ENCODE results near the gene STAMBP. TPM values are rescaled to one million over a fixed set of nuclear protein-coding genes. Genes with fewer than 3 reads are reported as not detected.

STAMBP gene
- polyA plus RNA-seq, 1 donor, result 63.8 TPM

DNA sequence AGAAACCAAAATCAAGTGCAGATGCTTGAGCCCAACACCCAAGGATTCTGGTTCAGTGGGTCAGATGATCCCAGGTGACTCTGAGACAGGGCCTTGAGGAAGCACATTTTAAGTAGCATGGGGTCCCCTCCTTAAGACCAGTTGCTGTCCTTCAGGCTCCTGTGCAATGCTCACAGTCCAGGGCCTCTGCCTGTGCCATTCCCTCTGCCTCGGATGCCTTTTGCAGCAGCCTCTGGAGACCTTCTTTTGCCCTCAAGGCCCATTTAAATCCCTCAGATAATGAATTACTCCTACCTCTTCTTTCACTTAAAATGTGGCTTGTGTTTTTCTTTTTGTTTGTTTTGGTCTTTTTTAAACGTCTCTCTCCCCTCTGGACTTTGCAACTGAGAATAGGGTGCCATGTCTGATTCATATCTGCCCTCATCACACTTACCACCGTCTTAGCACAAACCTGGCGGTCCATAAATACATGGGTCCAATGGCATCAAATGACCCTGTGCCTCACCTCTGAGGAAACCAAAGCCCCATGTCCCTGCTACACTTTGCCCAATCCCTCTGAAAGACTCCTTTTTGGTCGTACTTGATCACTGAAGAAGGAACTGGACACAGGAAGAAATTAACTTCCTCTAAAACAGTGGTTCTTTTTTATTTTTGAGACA, 78.2 kb downstream of the STAMBP start:
- DNase-seq, result no peak

DNA sequence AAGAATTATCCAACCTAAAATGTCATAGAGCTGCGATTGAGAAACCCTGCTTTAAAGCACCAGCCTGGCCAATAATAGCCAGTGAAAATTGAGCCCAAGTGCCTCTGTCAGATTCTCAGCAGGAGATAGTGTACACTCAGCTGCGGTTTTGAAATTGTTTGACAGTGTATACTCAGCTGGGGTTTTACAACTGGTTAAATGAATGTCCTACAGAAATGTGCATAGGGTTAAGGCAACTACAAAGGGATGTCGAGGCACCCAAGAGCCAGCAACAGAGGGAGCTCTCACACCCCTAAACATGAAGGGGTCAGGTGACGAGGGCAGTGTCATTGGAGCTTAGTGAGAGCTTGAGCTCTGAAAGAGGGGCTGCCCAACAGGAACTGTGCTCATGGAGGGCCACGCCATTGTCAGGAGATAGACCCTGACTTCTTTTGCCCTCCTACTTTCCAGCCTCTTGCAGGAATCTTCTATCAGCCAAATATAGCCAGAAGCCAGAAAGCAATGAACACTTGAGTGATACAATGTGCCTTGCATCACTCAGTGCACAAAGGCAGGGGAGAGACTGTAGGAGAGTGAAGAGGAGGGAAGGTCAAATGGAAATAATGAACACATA, 79.2 kb downstream of the STAMBP start:
- no peak for DNase-seq

DNA sequence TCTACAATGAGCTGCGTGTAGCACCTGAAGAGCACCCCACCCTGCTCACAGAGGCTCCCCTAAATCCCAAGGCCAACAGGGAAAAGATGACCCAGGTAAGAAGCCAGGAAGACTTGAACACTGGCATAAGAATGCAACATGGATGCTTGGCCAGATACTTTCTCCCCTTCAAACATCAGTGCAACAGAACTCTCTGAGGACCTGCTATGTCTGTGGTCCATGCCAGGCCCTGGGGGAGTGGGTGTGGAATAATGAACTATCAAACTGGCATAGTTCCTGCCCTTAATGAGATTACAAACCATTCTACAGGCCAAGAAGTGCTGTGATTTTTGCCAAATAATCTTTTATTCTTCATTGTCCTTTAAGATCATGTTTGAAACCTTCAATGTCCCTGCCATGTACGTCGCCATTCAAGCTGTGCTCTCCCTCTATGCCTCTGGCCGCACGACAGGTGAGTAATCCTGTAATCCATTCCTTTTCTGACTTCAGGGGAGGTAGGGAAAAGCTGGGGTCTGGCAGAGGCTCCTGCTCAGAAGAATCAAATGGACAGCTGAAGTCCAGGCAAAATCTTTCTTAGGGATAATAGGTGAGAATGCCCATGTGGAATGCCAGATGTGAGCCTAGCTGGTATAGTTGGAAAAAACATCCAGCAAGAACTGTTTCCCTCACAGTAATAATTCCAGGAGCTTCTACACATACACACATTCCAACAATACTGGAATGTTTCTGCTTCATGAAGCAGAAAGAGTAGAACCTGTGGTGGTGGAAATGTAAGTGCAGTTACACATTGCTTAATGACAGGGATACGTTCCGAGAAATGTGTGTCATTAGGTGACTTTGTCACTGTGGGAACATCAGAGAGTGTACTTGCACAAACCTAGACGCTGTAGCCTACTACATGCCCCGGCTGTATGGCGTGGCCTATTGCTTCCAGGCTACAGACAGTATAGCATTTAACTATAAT, 80.2 kb downstream of the STAMBP start:
- DNase-seq, result peak; percentile 24

DNA sequence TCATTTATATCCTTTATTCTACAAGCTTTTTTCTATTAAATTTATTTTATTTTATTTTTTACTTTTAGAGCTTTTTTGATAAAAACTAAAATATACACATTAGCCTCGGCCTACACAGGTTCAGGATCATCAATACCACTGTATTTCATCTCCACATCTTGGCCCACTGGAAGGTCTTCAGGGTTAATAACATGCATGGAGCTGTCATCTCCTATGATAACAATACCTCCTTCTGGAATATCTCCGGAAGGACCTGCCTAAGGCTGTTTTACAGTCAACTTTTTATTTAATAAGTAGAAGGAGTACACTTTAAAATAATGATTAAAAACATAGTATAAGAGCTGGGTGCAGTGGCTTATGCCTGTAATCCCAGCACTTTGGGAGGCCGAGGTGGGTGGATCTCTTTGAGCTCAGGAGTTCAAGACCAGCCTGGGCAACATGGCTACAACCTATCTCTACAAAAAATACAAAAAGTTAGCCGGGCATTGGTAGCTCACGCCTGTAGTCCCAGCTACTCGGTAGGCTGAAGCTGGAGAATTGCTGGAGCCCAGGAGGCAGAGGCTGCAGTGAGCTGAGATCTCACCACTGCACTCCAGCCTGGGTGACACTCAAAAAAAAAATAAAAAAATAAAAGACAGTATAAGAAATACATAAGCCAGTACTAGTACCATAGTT, 82.2 kb downstream of the STAMBP start:
- DNase-seq, result no peak

DNA sequence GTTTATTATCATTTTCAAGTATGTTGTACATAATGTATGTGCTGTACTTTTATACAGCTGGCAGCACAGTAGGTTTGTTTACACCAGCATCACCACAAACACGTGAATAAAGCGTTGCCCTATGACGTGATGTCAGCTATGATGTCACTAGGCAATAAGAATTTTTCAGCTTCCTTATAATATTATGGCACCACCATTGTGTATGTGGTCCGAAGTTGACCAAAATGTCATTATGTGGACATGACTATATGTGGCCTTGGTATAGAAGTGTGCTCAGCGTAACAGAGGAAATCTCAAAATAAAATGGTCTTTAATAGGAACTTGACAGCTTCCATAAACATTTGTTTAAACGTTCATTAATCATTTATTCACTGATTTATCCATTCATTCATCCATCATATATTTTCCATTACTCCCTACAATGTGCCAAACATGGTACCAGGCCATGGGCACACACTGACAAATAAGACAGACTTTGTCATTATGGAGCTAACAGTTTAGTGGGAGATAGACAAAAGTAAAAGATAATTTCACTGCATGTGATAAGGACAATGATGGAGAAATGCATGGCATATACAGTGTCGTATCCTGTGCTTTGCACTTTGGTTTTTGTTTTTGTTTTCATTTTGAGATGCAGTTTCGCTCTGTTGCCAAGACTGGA, 82.9 kb downstream of the STAMBP start:
- no peak for DNase-seq

DNA sequence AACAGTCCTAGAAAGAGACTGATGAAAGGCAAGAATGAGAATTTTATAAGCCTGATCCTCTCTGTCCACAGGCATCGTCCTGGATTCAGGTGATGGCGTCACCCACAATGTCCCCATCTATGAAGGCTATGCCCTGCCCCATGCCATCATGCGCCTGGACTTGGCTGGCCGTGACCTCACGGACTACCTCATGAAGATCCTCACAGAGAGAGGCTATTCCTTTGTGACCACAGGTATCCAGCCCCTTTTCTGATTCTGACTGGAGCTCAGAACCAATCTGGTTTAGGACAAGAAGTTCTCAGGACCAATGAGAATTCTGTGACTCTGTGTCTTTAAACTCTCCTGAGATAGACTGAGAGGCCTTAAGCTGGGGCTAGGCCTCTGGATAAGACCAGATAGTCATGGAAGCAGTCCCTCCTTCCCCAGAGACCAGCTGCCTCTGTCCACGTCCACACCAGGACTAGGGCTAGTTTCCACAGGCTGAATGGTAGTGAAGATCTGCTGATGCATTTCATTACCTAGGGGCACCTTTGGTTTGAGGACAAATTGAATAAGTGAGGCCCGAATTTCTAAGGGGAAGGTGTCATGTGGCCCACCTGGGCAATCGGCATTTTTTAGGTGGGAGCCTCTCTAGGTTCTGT, 84.8 kb downstream of the STAMBP start:
- no peak for DNase-seq

DNA sequence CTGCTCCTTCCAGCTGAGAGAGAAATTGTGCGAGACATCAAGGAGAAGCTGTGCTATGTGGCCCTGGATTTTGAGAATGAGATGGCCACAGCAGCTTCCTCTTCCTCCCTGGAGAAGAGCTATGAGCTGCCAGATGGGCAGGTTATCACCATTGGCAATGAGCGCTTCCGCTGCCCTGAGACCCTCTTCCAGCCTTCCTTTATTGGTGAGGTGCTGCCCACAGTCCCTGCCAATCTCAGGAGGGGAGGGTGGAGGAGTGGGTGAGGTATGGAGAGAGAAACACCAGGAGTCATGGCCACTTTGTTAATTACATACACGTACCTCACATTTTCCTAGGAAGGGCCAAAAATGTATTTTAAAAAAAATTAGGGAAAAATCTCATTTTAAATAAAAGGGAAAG, 85.9 kb downstream of the STAMBP start:
- no peak for DNase-seq

DNA sequence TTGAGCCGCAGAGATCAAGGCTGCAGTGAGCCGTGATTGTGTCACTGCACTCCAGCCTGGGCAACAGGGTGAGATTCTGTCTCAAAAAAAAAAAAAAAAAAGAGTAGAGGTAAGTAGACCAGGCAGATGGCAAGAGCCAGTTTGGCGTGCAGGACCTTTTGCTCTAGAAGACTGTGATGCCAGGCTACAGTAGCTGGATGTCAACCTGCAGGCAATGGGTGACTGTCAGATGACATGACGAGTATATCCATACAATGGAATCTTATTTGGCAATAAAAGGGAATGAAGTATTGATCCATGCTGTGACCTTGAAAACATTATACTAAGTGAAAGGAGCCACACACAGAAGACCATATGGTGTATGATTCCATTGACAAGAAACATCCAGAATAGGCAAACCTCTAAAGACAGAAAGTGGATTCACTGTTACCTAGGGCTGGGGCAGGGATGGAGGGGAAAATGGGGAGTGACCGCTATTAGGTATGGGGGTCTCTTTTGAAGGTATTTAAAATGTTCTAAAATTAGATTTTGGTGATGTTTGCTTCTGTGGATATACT, 86.8 kb downstream of the STAMBP start:
- no peak for DNase-seq

DNA sequence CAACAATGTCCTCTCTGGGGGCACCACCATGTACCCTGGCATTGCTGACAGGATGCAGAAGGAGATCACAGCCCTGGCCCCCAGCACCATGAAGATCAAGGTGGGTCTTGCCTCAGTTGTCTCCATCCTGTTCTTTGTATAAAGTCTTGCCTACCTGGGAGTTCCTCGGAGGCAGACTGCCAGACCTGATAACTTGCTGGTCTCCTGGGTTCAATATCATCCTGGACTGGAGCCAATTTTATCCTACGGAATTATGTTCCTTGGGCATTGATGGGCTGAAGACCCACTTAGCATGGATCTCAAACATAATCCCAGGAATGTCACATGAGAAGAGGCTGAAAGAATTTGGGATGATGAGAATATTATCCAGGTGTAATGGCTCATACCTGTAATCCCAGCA, 87.9 kb downstream of the STAMBP start:
- no peak for DNase-seq

DNA sequence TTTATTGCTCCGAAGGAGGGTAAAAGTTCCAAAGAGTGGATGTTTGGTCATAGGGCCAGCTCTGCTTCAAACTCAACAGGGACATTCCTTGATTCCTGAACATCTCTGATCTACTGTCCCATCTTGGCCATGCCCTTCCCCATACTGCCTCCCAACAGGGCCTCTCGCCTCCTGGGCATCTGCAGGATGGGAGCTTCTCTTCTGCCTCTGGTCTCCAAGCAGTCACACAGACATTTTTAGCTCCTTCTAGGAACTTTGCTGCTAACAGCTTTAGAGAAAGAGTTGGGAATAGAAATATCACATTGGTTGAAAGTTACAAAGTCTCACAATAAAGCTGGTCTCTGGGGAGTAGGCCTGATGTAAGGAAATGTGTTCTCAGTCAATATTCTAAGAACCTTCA, 88.5 kb downstream of the STAMBP start:
- DNase-seq, result no peak

DNA sequence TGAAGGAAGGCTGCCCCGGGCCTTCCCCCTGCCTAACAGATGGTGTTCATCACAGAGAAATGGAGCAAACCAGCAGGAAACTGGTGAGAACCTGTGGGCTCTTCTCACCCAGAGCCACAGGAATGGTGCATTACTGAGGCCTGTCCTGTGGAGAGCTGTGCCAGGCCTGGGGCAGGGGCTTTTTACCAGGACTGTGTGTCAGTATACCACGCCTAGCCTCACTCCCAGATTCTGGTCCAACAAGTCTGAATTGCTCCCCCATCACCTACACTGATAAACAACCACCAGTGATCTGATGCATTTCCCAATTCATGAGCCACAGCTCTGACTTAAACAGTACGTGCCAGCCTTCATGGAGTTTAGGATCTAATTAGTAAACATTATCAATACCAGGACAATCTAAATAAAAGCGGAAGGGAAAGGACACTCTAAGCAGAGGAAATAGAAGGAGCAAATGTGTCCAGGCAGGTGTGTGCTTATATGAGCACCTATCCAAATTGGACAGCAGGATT, 89.0 kb downstream of the STAMBP start:
- no peak for DNase-seq

DNA sequence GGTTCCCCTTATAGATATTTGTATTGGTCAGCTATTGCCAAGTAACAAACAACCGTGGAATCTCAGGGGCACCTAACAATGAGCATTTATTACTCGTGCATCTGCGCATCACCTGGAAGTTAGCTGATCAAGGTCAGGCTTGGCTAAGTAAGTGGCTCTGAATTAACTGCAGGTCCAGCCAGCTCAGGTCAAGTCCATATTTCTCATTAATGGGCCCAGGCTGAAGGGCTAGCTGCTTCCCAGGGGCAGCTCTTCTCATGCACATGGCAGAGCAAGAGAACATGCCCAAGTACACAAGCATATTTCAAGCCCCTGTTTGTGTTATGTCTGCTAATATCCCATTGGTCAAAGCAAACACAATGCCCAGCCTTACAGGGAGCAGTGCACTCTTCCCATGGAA, 90.1 kb downstream of the STAMBP start:
- no peak for DNase-seq

DNA sequence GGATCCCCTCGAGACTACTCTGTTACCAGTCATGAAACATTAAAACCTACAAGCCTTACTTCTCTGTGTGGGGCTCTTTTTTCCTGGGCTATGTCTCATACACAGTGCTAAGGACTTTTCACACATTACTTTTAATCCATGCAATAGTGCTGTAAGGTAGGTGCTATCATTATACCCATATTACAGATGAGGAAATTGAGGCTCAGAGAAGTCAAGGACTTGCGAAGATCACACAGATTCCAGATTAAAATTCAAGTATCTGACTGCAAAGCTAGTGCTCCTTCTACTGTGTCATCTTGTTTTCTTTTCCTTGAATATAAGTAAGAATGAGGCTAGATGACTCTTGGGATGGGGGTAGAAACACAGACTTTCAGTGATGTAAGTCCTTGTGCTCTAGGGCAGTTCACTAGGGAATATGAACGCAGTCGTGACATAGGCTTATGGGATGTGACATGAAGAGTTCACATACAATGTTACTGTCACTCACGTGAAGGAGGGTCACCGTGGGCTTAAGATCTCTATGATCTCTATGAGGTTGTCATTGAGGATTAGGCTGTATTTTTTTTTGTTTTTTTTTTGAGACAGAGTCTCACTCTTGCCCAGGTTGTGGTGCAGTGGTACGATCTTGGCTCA, 91.0 kb downstream of the STAMBP start:
- no peak for DNase-seq

DNA sequence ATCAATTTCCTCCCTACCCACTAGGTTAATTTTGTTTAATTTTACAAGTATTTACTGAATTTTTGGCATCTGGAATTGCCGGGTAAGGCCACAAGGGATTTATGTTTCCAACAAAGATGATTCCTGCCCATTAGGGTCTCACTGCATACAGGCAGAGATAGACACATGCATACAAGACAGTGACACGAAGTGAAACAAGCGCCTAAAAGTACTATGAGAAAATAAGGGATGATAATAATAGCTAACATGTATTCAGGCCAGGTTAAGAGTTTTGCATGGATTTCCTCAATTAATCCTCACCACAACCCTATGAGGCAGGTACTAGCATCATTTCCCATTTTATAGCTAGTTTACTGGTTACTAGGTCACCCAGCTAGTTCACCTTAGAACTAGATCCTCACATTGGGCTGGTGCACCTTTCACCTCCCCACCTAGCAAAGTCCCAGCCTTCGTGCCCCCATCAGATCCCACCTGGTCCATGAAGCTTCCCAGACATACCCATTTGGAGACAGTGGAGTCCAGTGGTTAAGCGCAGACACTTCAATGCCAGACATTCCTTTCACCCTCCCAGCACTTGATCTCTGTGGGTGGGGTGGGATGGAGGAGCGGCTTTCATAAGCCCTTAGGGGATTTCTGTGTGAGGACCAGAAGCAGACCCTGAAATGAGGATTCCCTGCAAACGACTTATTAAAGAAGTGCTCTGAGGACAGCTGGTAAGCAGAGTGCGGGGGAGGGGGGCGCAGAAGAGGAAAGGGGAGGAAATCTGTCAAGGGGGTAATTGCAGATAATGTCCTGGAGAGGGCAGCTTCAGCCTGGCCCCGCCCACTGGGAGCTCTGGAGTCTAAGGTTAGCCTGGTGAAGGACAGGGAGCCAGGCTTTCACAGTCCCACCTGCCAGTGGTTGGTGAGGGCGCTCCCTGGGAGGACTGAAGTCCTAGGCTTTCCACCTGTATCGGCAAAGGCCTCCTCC, 92.1 kb downstream of the STAMBP start:
- no peak for DNase-seq

DNA sequence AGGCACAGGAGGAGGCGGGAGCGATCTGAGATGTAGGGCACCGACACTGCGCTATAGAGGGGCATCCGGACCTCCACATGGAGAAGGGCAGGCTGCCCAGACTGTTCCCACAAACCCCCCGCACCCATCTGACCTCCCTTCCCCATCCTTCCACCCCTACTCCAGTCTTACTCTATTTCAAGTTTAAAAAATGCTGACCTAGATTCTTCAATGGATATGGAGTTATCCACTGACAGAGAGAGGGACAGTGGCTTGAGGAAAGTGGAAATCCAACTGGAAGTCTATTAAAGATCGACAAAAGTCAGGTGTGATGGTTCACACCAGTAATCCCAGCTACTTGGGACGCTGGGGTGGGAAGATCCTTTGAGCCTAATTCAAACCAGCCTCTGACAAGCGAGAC, 92.8 kb downstream of the STAMBP start:
- no peak for DNase-seq

DNA sequence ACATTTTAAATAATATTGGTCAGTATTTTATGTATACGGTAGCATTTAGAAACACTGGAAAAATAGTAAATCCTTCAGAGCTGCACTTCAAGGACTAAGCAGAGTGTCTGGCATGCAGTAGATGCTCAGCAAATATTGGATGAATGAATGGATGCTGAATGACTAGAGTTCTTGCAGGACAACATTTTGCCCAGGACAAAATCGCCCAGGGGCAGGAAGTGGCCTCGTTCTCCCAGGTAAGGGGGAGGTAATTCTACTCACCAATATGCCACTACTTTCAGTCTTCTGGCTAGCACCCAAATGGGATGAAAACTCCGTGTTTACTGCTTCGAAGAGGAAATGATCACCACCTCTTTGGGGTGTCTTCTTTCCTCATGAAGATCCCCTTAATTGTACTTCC, 93.9 kb downstream of the STAMBP start:
- DNase-seq, result no peak
